Midbrain (tissue), 1 donor: ENCODE data around the gene LBX1.
"Not testable (repeated sequence)": the region's sequence is repeated elsewhere in the genome, so short reads cannot be mapped to it uniquely, and the experiment has no call there.

Experiments used
- DNase-seq: peaks from one replicate; lab custom pipeline; 2025; lab: John Stamatoyannopoulos, UW

The LBX1 gene

GRCh38 chr10:101208543-101208942 is 20.7 kb downstream of the LBX1 start:
- DNase-seq: no peak

- no peak for DNase-seq
Observed at GRCh38 chr10:101207026-101207425, 22.2 kb downstream of the LBX1 start.

GRCh38 chr10:101202667-101203066 is 26.6 kb downstream of the LBX1 start:
- not testable (repeated sequence) for DNase-seq

- DNase-seq: not testable (repeated sequence)
Observed at GRCh38 chr10:101198326-101198977, 30.8 kb downstream of the LBX1 start.

- DNase-seq: no peak
Observed at GRCh38 chr10:101195921-101196320, 33.3 kb downstream of the LBX1 start.

- DNase-seq: no peak
Observed at GRCh38 chr10:101189461-101190401, 39.5 kb downstream of the LBX1 start.

GRCh38 chr10:101188942-101189341 is 40.3 kb downstream of the LBX1 start:
- DNase-seq: no peak

- no peak for DNase-seq
Observed at GRCh38 chr10:101183458-101184183, 45.6 kb downstream of the LBX1 start.

- DNase-seq: no peak
Observed at GRCh38 chr10:101182936-101183335, 46.3 kb downstream of the LBX1 start.
